ENCODE measurements around the gene ARMCX2. TPM values are rescaled to one million over a fixed set of nuclear protein-coding genes. Genes with fewer than 3 reads are reported as not detected.

The ARMCX2 gene
- total and polyA plus RNA-seq, 2 experiments from 2014 or later: 47.8 to 118 TPM

GRCh38 chrX:101686574-101686973, 26.9 kb upstream of the ARMCX2 start:
- DNase-seq (ENCODE audit: low spot score): peak; percentile 14
- Mint-ChIP-seq H3K27ac (peak overlapping the region; percentile 92), H3K36me3 (ENCODE audit: low read depth) (no peaks in the 10 kb centered on the region), H3K27me3 (ENCODE audit: insufficient read depth, low read depth, poor library complexity) (no peaks in the 10 kb centered on the region), H3K4me1 (peaks cover 42% of the 10 kb centered on the region), H3K4me3 (no peak overlapping the region), H3K9me3 (no peaks in the 10 kb centered on the region)
- Histone ChIP-seq H3F3A (replicated peaks; ENCODE audit: low read depth) (no peaks in the 10 kb centered on the region), H3K27ac (ENCODE audit: low read depth) (peak overlapping the region; percentile 72), H3K4me1 (ENCODE audit: insufficient read depth) (peaks cover 15% of the 10 kb centered on the region), H2AFZ (no peak overlapping the region; the same call in 1 of the 2 replicates), H3K79me2 (replicated peaks; ENCODE audit: insufficient read depth) (no peaks in the 10 kb centered on the region), H3K36me3 (ENCODE audit: insufficient read depth) (no peaks in the 10 kb centered on the region), H3K27me3 (ENCODE audit: insufficient read depth) (no peaks in the 10 kb centered on the region), H3K4me3 (no peak overlapping the region), H3K4me2 (no peak overlapping the region), H3K9me2 (ENCODE audit: insufficient read depth) (no peaks in the 10 kb centered on the region), H4K20me1 (replicated peaks; ENCODE audit: insufficient read depth) (no peaks in the 10 kb centered on the region)
- ATAC-seq: peak; percentile 82
- no peak for TF ChIP-seq EZH2phosphoT487 (IDR thresholded peaks at IDR 0.05; ENCODE audit: unreplicated experiment)
- no peak for TF ChIP-seq ZNF331 (CRISPR knock-in tag; IDR thresholded peaks at IDR 0.05; ENCODE audit: low read depth)
- TF ChIP-seq STAT1 (IDR thresholded peaks at IDR 0.05; ENCODE audit: unreplicated experiment): no peak
- no peak for TF ChIP-seq ZNF114 (CRISPR knock-in tag; IDR thresholded peaks at IDR 0.05)
- no peak for TF ChIP-seq ZNF462 (CRISPR knock-in tag; IDR thresholded peaks at IDR 0.05)
- TF ChIP-seq JUNB (IDR thresholded peaks at IDR 0.05; ENCODE audit: unreplicated experiment): no peak
- no peak for TF ChIP-seq ETS1 (IDR thresholded peaks at IDR 0.05)
- no peak for TF ChIP-seq CREB1 (CRISPR knock-in tag; IDR thresholded peaks at IDR 0.05; ENCODE audit: low read depth)
- no peak for TF ChIP-seq CTCF (conservative IDR thresholded peaks at IDR 0.05; ENCODE audit: low read depth in 2 of 2)
- TF ChIP-seq EZH2 (IDR thresholded peaks at IDR 0.05; ENCODE audit: low read depth, unreplicated experiment): no peak

Measured in GM23338 (cell line).